Occipital lobe (tissue), 2 donors: ENCODE results near the gene MCL1. TPM values are rescaled to one million over a fixed set of nuclear protein-coding genes. Genes with fewer than 3 reads are reported as not detected.
A peak's percentile ranks its signal among the peaks of the same experiment; 100 is the strongest.

Source experiments
- DNase-seq: peaks from one replicate; lab custom pipeline; 2025; lab: John Stamatoyannopoulos, UW
- total RNA-seq: library from RNA; depleted of rRNA; stranded (reverse); fragments of >200 nt; gene quantifications from one replicate; pipeline ENCODE4 v1.2.3, GENCODE V29; 2014

Gene MCL1
- total RNA-seq, 1 donor from 2014 or later = 146 TPM

GRCh38 chr1:150557813-150558212 is 21.6 kb downstream of the MCL1 start:
- no peak for DNase-seq

DNA sequence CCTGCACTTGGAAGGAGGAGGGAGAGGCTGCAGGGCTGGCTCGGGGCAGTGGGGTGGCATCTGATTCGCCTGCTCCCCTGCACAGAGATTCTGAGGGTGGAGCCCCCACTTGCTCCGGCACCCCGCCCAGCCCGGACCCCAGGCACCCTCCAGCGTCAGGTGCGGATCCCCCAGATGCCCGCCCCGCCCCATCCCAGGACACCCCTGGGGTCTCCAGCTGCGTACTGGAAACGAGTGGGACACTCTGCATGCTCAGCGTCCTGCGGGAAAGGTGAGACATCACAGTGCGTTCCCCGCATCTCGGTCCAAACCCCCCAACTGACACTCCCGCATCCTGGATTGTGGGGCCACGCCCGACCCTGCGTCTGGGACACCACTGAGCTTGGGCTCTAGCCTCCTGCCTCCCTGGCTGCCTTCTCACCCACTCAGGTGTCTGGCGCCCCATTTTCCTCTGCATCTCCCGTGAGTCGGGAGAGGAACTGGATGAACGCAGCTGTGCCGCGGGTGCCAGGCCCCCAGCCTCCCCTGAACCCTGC is 22.3 kb downstream of the MCL1 start:
- no peak for DNase-seq

DNA sequence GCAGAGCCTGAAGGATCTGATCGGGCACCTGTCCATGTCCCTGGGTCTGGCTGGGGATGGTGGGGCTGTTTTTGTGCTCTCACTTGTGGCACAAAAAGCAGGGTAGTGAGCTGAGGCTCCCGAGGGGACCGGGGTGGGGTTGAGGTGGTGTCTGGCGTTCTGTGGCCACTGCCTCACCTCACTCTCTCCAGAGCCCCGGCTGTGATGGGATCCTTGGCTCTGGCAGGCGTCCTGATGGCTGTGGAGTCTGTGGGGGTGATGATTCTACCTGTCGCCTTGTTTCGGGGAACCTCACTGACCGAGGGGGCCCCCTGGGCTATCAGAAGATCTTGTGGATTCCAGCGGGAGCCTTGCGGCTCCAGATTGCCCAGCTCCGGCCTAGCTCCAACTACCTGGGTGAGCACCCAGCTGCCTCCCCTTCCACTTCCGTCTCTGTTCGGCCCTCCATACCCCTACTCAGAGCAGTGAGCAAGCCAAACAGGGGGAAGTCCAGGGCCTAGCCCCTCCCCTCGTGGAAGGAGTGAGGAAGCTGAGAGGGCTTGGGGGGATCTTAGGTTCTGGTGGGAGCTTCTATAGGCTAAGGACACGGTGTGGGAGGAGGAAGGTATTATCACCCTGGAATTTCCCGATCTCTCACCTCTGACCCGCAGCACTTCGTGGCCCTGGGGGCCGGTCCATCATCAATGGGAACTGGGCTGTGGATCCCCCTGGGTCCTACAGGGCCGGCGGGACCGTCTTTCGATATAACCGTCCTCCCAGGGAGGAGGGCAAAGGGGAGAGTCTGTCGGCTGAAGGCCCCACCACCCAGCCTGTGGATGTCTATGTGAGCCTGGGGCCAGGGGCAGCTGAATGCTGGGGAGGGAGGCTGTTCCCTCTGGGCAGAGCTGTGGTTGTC is 23.2 kb downstream of the MCL1 start:
- DNase-seq = no peak

- DNase-seq = no peak
These were observed 24.0 kb downstream of the MCL1 start for GRCh38 chr1:150555198-150555970.

DNA sequence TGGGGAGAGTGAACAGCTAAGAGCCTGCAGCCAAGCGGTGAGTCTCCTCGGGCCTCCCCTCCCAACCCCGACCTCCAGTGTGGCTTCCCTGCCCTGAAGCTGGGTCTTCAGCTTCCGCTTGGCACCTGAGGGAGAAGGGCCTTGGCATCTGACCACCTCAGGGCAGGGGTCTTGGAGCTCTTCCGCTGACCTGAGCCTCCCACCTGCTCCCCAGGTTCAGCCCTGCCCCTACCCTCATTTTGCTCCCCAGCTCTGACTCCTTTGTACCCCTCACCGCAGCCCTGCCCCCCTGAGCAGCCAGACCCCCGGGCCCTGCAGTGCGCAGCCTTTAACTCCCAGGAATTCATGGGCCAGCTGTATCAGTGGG is 25.3 kb downstream of the MCL1 start:
- no peak for DNase-seq

GRCh38 chr1:150553392-150554085 is 25.9 kb downstream of the MCL1 start:
- no peak for DNase-seq

- no peak for DNase-seq
These were observed 26.5 kb downstream of the MCL1 start for GRCh38 chr1:150552911-150553289.

- DNase-seq = peak; percentile 25
These were observed 27.1 kb downstream of the MCL1 start for GRCh38 chr1:150552128-150552910.

DNA sequence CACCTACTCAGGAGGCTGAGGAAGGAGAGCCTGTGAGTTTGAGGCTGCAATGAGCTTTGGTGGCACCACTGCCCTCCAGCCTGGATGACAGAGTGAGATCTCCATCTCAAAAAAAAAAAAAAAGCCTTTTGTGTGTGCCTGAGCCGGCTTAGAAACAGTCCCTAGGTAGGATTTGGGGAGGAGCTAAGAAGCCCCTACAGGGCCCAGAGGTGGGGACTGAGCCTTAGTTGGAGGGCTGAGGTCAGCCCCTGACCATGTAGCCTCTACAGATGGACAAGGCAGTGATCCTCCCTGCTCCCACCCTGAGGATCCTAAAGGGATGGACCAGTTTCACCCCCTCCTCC is 27.7 kb downstream of the MCL1 start:
- no peak for DNase-seq

GRCh38 chr1:150551051-150551783 is 28.2 kb downstream of the MCL1 start:
- no peak for DNase-seq

DNA sequence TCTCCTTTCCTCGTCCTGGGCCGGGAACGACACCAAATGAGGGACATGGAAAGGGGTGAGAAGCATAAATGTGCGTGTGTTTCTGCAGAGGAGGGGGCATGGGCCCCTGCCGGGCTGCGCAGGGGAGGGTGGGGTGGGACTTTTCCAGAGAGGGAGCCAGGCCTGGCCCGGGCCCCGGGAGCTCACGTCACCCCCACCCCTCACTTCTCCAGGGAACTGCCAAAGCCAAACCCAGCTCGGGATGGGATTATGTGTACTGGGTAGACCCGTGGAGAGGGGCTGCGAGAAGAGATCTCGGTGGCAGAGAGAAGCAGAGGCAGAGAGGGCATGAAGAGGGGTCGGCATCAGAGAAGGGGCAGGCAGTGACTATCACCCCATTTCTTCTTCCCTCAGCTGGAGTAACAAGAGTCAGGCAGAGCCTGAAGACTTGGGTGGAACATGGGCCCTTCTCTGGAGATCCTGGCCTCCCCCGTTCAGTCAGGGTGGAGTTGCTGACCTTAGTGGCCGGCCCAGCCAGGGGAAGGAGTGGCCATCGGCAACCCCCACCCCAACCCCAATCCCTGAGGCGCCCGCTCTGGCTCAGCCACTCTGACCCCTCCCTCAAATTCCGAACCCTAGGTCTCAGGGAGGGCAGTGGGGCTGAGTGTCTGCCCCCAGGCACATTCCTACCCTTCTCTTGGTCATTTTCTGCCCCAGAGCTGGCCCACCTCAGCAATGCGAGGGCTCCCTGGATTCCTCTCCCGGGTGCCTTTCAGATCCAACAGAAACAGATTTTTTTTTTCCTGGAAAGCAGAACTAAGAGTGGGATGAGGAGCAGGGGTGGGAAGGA is 29.0 kb downstream of the MCL1 start:
- no peak for DNase-seq

DNA sequence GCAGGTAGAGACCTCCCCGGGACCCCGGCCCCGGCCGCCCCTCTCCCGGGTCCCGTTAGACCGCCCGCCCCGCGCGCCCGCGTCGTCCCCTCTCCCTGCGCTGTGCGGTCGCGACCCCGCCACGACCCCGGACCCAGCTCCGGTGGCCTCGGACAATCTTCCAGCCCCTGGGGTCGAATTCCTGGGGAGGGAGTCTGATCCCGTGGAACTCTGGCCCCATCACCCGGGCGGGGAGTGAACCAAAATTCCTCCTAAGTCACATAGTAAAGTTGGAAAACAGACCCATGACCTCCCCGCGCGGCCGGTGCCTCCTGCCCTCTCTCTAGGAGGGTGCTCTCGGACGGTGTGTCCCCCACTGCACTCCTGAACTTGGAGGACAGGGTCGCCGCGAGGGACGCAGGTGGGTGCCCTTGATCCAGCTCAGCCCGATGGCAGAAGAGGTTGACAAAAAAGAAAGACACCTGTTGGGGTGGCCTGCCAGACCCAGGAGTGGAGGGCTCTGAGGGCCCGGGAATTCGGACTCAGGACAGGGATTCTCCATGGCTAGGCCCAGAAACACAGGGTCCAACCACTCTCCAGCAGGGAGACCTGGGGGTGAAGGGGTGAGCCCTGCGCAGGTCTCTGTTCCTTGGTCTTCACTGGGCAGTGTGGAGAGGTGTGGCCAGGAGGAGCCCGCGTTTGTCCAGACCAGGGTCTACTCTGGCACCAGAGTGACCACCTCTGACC is 29.8 kb downstream of the MCL1 start:
- DNase-seq = no peak

DNA sequence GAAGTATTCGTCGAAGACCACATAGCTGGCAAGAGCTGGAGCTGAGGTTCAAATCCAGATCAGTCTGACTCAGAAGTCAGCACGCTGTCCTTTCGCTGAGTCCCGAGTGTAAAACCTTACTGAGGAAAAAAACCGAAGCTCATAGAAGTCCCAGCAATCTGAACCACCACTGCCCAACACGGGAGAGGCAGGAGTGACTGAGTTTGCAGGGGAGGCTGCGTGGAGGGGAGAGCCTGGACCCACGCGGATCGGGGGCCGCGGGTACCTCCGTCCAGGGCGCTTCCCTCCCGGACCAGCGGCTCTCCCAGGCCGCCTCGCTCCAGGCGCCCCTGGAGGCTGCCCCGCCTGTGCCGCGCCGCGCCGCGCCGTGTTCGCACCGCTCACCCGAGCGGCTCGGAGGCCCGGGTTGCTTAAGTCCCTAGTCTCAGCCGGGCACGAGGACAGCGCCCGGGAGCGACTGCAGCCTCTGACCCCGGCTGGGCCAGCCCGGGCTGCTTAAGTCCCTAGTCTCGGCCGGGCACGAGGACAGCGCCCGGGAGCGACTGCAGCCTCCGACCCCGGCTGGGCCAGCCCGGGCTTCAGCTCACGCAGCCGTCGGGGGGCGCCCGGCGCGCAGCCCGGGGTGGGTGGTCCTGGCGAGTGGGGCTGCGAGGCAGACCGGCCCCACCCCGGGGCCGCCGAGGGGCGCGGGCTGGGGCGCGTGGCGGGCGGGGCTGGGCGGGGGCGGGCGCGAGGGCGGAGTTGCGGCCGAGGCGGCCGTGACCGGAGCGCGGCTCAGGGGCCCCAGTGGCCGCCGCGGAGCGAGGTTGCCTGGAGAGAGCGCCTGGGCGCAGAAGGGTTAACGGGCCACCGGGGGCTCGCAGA is 30.5 kb downstream of the MCL1 start, which contains the start of gene ADAMTSL4:
Gene ADAMTSL4 (plus strand): TSS at position 777 of the 864 bp plus-strand sequence. CDS start 2,881 bp downstream, outside the sequence.
- no peak for DNase-seq

- no peak for DNase-seq
These were observed 31.1 kb downstream of the MCL1 start for GRCh38 chr1:150548324-150548631.

GRCh38 chr1:150546294-150546937 is 33.0 kb downstream of the MCL1 start:
- DNase-seq = no peak

GRCh38 chr1:150545486-150546032 is 33.9 kb downstream of the MCL1 start:
- no peak for DNase-seq

GRCh38 chr1:150544204-150544603 is 35.2 kb downstream of the MCL1 start:
- DNase-seq = no peak
